ENCODE measurements around the gene ULBP2.
A peak's percentile ranks its signal among the peaks of the same experiment; 100 is the strongest.
"Not testable (repeated sequence)": the region's sequence is repeated elsewhere in the genome, so short reads cannot be mapped to it uniquely, and the experiment has no call there.

ULBP2 gene

GRCh38 chr6:149969635-149970034, 27.8 kb downstream of the ULBP2 start:
- DNase-seq (ENCODE audit: low spot score) = no peak

GRCh38 chr6:149974394-149974793, 32.6 kb downstream of the ULBP2 start:
- not testable (repeated sequence) for DNase-seq (ENCODE audit: low spot score)

GRCh38 chr6:149974825-149975224, 33.0 kb downstream of the ULBP2 start:
- DNase-seq (ENCODE audit: low spot score) = no peak

DNA sequence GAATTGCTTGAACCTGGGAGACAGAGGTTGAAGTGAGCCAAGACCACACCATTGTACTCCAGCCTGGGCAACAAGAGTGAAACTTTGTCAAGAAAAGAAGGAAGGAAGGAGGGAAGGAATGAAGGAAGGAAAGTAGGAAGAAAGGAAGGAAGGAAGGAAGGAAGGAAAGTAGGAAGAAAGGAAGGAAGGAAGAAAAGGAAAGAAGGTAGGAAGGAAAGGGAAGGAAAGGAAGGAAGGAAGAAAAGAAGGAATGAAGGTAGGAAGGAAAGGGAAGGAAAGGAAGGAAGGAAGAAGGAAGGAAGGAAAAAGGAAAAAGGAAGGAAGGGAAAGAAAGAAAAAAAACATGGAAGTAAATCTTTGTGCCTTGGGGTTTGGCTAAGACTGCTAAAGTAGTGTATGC, 33.6 kb downstream of the ULBP2 start:
- DNase-seq (ENCODE audit: low spot score) = no peak

GRCh38 chr6:149977221-149977620, 35.4 kb downstream of the ULBP2 start:
- no peak for DNase-seq (ENCODE audit: low spot score)

DNA sequence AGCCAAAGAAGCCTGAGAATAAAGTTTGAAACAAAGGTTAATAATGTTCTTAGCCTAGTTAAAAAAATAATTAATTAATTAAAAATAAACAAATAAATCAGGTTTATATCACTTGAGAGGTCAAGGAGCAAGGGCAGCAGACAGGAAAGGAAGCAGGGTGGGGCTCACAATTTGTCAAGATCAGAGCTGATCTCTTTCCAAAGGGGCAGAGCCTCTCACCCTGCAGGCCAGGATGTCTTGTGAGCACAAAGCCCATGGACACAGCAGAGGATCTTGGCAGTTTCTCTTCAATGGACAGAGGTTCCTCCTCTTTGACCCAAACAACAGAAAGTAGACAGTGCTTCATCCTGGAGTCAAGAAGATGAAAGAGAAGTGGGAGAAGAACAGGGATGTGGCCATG, 36.8 kb downstream of the ULBP2 start:
- DNase-seq (ENCODE audit: low spot score) = no peak

GRCh38 chr6:149979293-149979692, 37.5 kb downstream of the ULBP2 start:
- no peak for DNase-seq (ENCODE audit: low spot score)

DNA sequence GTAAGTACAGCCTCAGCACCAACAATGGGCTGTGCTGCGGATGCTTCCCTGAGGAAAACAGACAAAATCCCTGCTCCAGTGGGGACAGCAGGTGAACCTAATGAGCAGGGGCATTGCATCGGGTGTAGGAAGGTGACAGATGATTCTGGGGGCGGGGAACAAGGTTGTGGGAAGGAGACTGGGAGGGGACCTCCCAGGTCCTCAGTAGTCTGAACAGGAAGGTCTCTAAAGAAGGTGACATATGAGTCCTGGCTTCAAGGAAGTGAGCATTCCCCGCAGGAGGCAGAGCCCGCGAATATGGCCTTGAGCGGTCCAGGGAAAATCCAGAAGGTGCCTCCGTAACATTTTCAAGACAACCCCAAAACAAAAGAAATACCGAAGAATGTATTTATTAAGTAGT, 41.3 kb downstream of the ULBP2 start:
- no peak for DNase-seq (ENCODE audit: low spot score)

- DNase-seq (ENCODE audit: low spot score) = no peak
These were observed 43.0 kb downstream of the ULBP2 start for GRCh38 chr6:149984773-149985172.

GRCh38 chr6:149985481-149985937, 43.7 kb downstream of the ULBP2 start:
- no peak for DNase-seq (ENCODE audit: low spot score)

- no peak for DNase-seq (ENCODE audit: low spot score)
These were observed 45.8 kb downstream of the ULBP2 start for GRCh38 chr6:149987602-149988107.

GRCh38 chr6:149988550-149989346, 46.9 kb downstream of the ULBP2 start:
- no peak for DNase-seq (ENCODE audit: low spot score)

GRCh38 chr6:149990212-149990660, 48.4 kb downstream of the ULBP2 start:
- no peak for DNase-seq (ENCODE audit: low spot score)

DNA sequence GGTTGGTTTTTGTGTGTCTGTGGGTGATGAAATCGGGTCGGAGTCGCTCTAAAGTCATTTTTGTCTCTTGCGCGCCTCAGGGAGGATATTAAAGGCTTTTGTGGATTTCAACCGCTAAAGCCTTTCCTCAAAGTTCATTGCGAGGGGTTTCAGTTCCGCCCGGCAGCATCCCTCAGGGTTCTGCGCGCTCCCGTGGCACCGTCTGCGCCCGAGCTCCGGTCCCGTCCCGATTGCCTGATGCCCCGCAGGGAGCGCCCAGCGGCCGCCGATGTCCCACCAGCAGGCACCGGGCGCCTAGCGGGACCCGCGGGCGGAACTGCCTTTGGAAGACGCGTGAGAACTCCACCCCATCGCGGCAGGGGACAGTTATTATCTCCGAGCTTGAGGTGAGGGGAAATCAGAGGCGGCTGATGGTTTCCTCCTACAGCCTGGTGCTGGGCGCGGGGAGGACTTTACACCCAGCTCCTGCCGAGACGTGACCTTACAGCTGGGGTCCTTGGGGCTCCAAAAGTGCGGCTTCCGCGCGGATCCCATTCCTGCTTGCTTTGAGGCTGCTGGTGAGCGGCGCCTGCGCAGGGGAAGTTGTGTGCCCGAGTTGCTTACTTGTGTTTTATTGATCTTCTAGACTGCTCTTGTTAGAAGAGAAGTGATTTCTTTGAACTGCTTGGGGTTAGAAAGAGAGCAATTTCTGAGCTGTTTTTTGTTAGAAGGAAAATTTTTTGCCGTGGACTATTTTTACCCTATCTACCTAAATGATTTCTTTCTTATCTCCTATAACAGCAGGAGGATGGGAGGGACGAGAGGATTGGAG, 49.1 kb downstream of the ULBP2 start:
- DNase-seq (ENCODE audit: low spot score) = peak; percentile 58

- not testable (repeated sequence) for DNase-seq (ENCODE audit: low spot score)
These were observed 49.6 kb downstream of the ULBP2 start for GRCh38 chr6:149991472-149991795.

DNA sequence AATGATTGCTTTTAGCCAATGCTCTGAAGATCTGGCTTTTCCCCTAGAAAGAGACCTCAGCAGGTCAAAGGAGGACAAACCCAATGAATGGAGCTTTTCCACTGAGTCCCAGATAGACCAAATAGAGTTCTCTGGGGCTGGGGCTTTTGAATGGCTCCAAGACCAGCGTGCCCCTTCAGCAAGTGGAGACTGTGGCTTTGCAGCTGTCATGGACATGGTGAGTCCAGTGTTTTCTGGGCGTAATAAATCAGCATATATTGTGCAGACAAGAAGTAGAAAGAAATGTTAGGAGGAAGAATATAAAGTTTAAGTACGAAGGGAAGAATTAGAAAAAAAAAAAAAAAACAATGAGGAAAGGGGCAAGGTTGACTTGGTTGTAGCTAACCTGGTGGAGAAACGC, 50.0 kb downstream of the ULBP2 start:
- no peak for DNase-seq (ENCODE audit: low spot score)

DNA sequence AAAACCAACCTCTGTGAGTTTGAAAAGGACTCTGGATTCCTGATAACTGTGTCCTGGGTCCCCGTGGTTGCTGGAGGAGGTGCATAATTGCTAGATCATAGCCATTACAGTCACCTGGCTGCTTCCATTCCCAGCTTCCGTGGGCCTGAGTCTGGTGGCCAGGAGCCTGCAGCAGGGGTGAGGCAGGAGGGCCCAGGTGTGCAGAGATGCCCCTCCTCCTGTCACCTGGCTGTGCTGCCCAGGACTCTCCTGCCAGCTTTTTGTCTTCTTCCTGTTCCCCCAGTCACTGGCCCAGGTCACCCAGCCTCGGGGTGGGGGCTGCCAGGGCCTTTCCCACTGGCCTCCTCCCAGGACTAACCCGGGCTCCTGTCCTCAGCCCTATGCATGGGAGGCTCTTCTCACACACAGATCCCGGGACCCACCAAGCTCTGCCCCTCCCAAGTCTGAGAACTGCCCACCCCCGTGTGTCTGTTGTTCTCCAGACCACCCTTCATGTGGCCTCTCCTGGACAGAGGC, 53.5 kb downstream of the ULBP2 start:
- no peak for DNase-seq (ENCODE audit: low spot score)

DNA sequence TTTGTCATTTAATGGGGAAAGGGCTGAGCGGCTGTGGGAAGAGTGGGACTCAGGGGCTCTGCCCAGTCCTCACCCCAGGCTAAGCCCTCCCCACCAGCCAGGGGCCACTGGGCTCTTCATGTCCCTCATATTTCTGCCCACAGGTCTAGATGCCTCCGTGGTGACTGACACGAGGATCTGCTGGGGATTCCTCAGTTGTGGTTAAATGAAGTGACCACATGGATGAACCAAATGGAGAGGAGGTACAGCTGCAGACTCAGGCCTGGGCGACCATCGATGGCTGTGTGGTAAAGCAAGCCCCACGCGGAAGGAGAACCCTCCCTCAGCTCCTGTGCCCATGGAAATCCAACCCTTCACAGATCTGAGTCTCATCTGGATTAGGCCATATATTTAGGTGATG, 54.2 kb downstream of the ULBP2 start:
- no peak for DNase-seq (ENCODE audit: low spot score)

Data from ecto neural progenitor cell (in vitro differentiated cells).